ENCODE results near the gene HOMER1. TPM values are rescaled to one million over a fixed set of nuclear protein-coding genes. Genes with fewer than 3 reads are reported as not detected.

The HOMER1 gene
- total RNA-seq, 1 experiment from 2014 or later = 5.7 TPM

DNA sequence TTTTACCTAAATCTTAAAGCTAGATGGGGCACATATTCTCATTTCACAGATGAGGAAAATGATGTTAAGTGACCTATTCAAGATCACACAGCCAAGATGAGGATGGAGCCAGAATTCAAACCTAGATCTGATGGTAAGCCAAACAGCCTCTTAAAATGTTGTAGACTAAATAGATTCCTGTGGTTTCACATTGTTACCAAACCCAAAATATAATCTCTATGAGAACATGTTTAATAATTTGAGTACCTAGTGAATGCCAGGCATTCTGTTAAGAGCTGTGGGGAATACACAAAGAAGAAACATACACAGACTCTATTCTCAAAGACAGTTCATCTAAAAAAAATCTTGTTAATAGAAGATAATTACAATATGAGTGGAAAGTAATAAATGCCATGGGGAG lies 25.2 kb downstream of the HOMER1 start:
- DNase-seq (ENCODE audit: low spot score) = no peak

- DNase-seq (ENCODE audit: low spot score) = no peak
Measured at GRCh38 chr5:79488058-79488457, 25.9 kb downstream of the HOMER1 start.

DNA sequence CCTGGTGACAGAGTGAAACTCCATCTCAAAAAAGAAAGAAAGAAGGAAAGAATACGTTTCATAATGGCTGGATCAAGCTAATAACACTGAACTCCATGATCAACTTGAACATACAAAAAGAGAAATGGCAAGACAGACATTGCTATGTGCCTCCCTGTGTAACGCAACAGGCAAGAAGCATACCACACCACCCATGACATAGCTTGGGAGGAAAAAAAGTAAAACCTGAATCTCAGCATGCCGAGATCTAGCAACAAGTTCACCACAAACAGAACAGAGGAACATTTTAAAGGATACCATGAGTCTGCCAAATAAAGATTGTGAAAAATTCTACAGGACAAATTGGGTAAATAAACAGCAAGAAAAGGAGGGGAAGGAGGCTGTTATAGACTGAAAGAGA lies 26.7 kb downstream of the HOMER1 start:
- no peak for DNase-seq (ENCODE audit: low spot score)

- DNase-seq (ENCODE audit: low spot score) = no peak
Measured at GRCh38 chr5:79486116-79486515, 27.8 kb downstream of the HOMER1 start.

DNA sequence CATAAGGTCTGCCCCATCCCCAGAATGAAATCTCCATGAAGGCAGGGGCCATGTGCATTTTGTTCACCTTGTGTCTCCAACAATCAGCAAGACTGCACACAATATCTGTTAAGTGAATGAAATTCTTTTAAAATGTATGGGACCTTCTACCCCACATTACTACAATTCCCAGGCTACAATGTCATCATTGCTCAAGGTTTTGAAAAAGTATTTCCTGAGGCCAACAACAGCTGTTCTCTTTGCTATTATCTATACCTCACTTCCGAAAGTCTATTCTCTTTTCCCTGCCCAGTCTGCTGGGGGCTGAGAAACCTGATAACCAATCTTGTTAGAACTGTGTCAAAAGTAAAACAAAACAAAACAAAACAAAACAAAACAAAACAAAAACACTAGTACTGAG lies 29.2 kb downstream of the HOMER1 start:
- DNase-seq (ENCODE audit: low spot score) = no peak

GRCh38 chr5:79481574-79481973 lies 32.4 kb downstream of the HOMER1 start:
- DNase-seq (ENCODE audit: low spot score) = no peak

- no peak for DNase-seq (ENCODE audit: low spot score)
Measured at GRCh38 chr5:79480991-79481390, 32.9 kb downstream of the HOMER1 start.

- no peak for DNase-seq (ENCODE audit: low spot score)
Measured at GRCh38 chr5:79475152-79475466, 38.8 kb downstream of the HOMER1 start.

DNA sequence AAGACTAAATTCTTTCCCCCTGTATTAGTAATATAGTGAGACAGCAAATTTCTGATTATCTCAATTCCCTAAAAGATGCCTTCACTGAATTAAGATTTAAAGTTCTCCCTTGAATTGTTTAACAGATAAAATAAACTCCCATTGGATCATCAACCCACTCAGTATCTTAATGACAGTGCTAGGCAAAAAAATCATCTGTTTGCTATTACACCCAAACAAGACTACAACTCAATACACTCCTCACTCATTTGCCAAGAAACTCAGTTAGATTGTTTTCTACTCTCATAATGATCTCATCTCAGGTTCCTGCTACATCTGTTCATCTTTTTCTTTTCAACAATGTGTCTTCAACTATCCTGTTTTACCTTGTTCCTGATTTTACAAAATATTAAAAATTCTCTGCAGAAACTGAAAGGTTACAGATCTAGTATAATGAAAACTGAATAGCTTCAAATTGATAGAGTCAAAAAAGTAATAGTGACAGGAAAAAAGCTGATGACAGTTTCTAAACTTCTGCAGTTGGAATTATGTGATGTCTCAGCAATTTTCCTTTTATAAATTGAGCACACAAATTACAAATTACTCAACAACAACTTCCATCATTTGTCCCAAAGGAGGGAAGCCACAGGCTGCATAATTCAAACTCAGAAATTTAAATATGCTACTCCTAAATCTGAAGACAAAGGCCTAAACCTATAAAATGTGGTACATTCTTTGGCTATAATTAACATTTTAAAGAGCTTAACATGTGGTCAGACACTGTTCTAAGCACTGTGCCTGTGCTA lies 39.4 kb downstream of the HOMER1 start:
- DNase-seq (ENCODE audit: low spot score) = no peak

DNA sequence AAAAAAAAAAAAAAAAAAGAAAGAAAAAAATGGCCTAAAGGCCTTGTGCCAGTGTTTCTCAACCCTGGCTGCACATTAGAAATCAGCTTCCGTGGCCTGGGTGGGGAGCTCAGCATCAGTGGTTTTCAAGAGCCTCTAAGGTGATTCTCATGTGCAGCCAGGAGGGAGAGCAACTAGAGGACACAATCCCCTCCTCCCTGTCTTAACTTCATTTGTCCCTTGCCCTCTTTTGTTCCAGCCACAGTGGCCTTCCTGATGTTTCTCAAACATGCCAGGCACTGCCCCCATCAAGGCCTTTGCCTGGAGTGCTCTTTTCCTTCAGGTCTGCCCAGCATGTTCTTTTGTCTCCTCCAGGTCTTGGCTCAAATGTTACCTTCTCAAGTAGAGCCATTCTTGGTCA lies 42.4 kb downstream of the HOMER1 start:
- DNase-seq (ENCODE audit: low spot score) = no peak

- DNase-seq (ENCODE audit: low spot score) = peak; percentile 22
Measured at GRCh38 chr5:79464695-79465332, 49.1 kb downstream of the HOMER1 start.

DNA sequence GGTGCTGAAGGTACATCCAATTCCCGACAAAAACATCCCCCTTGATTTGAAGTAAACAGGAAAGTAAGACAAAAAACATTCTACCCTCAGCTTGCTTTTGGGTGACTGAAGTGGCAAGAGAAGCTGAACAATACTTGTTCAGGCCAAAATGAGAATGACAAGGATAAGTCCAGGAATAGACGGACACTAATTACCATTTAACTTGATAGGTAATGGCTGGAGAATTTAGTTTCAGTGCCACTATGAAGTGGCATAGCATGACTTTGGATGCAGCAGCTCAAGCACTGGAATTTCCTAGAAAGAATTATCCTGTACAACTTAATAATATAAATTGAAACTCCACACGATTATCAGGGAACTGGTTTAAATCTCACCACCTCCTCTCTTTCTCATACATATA lies 49.7 kb downstream of the HOMER1 start:
- DNase-seq (ENCODE audit: low spot score) = no peak

DNA sequence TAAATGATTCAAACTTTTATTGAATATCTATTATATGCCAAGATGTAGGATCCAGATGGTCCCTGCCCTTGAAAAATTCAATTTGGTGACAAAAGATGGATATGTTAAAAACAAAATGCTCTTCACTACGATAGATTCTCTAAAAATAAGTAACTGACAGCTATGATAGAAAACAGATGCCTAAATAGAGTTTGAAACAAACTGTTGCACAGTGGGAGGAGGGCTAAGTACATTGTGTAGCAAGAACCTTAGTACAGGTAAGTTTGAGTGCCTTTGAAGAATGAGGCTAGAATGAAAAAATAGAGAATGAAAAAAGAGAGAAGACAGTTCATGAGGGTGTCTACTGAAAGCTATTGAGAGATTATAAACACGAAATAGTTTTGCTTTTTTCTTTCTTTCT lies 54.3 kb downstream of the HOMER1 start:
- DNase-seq (ENCODE audit: low spot score) = no peak

DNA sequence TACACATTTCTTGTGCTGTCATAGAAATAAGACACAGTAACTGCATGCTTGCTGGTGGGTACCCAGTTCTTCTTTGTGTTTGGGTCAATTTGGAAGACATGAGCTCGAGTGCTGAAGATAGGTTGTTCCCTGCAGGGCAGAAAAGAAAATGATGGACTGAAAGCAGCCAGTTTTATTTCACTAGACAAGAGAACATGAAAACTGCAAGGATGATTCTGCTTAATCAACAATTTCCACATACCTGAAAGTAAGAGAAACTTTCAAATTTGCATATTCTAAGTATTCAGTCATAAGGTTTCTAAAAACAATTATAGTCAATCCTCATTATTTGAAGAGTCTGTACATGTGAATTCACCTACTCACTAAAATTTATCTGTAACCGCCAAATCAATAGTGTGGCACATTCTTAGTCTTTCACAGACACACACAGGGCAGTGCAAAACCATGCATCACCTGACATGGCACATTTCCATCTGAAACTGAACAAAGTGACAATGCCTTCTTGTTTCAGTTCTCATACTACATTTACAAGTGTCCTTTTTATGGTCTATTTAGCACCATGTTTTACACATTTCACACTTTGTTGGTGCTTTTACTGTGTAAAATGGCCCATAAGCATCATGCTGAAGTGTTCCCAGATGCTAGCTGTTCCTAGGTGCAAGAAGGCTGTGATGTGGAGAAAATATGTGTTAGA lies 56.9 kb downstream of the HOMER1 start:
- no peak for DNase-seq (ENCODE audit: low spot score)

GRCh38 chr5:79456400-79456799 lies 57.5 kb downstream of the HOMER1 start:
- DNase-seq (ENCODE audit: low spot score) = no peak

GRCh38 chr5:79454043-79454442 lies 59.9 kb downstream of the HOMER1 start:
- DNase-seq (ENCODE audit: low spot score) = no peak

DNA sequence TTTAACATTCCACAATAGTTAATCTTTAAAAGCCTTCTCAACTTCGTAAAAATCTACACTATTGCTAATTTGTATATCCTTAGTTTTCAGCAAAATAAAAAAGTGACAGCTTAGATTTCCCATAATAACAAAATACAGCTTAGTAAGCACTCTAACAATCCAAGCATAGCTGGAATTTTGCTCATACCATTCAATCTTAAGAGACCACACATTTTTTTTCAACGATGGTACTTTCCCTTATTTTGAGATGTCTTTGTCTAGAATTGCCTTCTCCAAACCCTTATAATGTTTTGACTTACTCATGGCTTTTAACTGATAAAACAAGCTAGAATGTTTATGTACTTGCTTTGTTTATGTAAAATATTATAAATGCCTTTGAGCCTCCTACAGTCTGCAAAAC lies 65.6 kb downstream of the HOMER1 start:
- no peak for DNase-seq (ENCODE audit: low spot score)

DNA sequence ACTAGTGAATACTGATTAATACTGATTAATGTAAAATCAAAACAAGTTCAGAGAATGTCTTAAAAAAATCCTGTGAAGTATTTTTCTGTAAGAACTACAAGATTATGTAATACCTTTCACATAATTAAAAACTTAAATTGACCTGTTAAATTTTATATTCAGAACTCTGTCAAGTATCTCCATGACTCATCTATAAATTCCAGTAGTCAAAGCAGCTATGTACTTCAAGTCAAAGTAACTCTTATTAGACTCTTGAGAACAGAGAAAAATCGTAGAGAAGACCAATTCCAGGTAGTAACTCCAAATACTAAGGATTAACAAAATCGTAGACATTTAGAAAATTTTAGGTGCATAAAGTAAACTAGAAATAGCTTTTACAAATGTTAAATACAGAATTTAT lies 77.1 kb downstream of the HOMER1 start:
- DNase-seq (ENCODE audit: low spot score) = no peak

DNA sequence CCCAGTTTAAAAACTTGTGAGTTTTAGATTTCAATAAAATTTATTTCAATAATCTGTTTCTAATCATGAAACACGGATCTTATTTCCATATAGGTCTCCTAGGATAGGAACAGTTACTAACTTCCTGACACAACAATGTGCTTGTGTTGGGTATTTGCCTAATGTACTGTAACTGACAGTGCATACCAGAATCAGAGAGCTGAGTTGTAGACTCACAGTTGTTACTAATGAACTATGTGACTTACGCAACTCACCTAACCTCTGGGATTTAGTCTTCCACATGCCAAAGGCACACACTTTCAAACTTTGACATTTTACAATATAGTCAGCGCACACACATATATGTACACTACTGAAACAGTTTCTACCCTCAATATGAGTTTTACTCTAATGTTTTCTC lies 77.7 kb downstream of the HOMER1 start:
- DNase-seq (ENCODE audit: low spot score) = no peak

- DNase-seq (ENCODE audit: low spot score) = no peak
Measured at GRCh38 chr5:79430196-79430595, 83.7 kb downstream of the HOMER1 start.

- no peak for DNase-seq (ENCODE audit: low spot score)
Measured at GRCh38 chr5:79423296-79423695, 90.6 kb downstream of the HOMER1 start.

GRCh38 chr5:79420248-79420647 lies 93.7 kb downstream of the HOMER1 start:
- no peak for DNase-seq (ENCODE audit: low spot score)

DNA sequence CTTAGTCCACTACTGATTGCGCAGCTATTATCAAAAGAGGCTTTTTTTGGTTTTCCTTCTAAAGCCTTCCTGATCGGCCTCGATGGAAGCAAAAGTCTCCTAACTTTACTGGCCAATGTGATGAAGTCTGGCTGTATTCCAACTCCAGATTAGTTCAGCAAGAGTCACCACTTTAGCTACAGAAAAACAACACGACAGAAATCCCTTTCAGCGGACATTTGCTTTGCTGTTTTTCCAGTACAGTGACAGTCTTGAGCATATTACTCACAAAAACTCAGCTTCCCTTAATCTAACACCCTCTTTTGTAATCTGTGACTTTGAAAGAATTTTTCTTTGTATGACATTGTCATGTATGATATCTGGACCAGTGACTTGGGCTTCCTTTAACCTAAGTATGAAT lies 95.7 kb downstream of the HOMER1 start:
- DNase-seq (ENCODE audit: low spot score) = no peak
